ENCODE data around the gene SLC22A2.

DNA sequence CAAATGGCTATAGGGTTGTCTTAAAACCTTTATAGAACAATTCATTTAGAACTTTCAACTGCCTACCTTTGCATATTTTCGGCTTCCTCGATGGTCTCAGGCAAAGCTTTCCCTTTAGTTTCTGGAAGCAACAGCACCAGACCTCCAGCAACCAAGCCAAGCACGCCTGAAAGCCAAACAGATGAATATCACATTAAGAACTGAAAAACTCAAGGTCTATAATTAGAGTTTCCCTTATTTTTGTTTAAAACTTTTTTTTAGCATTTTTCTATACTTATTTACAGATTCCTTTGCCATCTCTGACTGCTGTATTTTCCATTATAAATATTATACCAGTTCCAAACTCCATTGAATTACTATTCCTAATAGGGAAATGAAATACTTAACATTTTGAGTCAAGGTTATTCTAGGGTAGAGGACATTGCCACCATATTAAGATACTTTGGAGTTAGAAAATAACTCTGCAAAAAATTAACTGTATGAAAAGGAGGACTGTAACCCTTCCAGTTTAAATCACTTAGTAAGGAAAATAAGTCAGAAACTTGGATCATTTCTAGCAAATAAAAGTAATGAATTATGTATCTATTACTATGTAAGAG, 33.9 kb downstream of the SLC22A2 start:
- TF ChIP-seq, protein P1, sequence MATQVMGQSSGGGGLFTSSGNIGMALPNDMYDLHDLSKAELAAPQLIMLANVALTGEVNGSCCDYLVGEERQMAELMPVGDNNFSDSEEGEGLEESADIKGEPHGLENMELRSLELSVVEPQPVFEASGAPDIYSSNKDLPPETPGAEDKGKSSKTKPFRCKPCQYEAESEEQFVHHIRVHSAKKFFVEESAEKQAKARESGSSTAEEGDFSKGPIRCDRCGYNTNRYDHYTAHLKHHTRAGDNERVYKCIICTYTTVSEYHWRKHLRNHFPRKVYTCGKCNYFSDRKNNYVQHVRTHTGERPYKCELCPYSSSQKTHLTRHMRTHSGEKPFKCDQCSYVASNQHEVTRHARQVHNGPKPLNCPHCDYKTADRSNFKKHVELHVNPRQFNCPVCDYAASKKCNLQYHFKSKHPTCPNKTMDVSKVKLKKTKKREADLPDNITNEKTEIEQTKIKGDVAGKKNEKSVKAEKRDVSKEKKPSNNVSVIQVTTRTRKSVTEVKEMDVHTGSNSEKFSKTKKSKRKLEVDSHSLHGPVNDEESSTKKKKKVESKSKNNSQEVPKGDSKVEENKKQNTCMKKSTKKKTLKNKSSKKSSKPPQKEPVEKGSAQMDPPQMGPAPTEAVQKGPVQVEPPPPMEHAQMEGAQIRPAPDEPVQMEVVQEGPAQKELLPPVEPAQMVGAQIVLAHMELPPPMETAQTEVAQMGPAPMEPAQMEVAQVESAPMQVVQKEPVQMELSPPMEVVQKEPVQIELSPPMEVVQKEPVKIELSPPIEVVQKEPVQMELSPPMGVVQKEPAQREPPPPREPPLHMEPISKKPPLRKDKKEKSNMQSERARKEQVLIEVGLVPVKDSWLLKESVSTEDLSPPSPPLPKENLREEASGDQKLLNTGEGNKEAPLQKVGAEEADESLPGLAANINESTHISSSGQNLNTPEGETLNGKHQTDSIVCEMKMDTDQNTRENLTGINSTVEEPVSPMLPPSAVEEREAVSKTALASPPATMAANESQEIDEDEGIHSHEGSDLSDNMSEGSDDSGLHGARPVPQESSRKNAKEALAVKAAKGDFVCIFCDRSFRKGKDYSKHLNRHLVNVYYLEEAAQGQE (IDR thresholded peaks at IDR 0.05; ENCODE audit: low read depth, low read length): no peak
- TF ChIP-seq ZNF622 (IDR thresholded peaks at IDR 0.05): no peak
- TF ChIP-seq TBL1XR1 (IDR thresholded peaks at IDR 0.05; ENCODE audit: low read depth, low read length): no peak
- TF ChIP-seq, protein P2, sequence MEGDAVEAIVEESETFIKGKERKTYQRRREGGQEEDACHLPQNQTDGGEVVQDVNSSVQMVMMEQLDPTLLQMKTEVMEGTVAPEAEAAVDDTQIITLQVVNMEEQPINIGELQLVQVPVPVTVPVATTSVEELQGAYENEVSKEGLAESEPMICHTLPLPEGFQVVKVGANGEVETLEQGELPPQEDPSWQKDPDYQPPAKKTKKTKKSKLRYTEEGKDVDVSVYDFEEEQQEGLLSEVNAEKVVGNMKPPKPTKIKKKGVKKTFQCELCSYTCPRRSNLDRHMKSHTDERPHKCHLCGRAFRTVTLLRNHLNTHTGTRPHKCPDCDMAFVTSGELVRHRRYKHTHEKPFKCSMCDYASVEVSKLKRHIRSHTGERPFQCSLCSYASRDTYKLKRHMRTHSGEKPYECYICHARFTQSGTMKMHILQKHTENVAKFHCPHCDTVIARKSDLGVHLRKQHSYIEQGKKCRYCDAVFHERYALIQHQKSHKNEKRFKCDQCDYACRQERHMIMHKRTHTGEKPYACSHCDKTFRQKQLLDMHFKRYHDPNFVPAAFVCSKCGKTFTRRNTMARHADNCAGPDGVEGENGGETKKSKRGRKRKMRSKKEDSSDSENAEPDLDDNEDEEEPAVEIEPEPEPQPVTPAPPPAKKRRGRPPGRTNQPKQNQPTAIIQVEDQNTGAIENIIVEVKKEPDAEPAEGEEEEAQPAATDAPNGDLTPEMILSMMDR (IDR thresholded peaks at IDR 0.05 in 2 of 3, conservative IDR thresholded peaks at IDR 0.05 in 1 of 3; ENCODE audit: control insufficient read depth in 2 of 3, extremely low read depth in 1 of 3, insufficient read depth in 1 of 3, low read depth in 3 of 3, low read length in 3 of 3): no peak
- TF ChIP-seq, protein P3, sequence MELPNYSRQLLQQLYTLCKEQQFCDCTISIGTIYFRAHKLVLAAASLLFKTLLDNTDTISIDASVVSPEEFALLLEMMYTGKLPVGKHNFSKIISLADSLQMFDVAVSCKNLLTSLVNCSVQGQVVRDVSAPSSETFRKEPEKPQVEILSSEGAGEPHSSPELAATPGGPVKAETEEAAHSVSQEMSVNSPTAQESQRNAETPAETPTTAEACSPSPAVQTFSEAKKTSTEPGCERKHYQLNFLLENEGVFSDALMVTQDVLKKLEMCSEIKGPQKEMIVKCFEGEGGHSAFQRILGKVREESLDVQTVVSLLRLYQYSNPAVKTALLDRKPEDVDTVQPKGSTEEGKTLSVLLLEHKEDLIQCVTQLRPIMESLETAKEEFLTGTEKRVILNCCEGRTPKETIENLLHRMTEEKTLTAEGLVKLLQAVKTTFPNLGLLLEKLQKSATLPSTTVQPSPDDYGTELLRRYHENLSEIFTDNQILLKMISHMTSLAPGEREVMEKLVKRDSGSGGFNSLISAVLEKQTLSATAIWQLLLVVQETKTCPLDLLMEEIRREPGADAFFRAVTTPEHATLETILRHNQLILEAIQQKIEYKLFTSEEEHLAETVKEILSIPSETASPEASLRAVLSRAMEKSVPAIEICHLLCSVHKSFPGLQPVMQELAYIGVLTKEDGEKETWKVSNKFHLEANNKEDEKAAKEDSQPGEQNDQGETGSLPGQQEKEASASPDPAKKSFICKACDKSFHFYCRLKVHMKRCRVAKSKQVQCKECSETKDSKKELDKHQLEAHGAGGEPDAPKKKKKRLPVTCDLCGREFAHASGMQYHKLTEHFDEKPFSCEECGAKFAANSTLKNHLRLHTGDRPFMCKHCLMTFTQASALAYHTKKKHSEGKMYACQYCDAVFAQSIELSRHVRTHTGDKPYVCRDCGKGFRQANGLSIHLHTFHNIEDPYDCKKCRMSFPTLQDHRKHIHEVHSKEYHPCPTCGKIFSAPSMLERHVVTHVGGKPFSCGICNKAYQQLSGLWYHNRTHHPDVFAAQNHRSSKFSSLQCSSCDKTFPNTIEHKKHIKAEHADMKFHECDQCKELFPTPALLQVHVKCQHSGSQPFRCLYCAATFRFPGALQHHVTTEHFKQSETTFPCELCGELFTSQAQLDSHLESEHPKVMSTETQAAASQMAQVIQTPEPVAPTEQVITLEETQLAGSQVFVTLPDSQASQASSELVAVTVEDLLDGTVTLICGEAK (IDR thresholded peaks at IDR 0.05; ENCODE audit: borderline replicate concordance): no peak
- no peak for TF ChIP-seq POLR2A (IDR thresholded peaks at IDR 0.05; ENCODE audit: low read depth, low read length)
- TF ChIP-seq FOXK2 (IDR thresholded peaks at IDR 0.05): no peak
- no peak for TF ChIP-seq EZH2 (IDR thresholded peaks at IDR 0.05; ENCODE audit: borderline replicate concordance, control insufficient read depth, low read depth, low read length)

Measured in GM12878 (cell line).